ENCODE results near the gene ZDHHC24. TPM values are rescaled to one million over a fixed set of nuclear protein-coding genes. Genes with fewer than 3 reads are reported as not detected.

ZDHHC24 gene
- total RNA-seq, 2 donors from 2014 or later, result 10.9 to 16.5 TPM

GRCh38 chr11:66568124-66568916 is 22.5 kb upstream of the ZDHHC24 start, which contains the start of gene CTSF:
CTSF (minus strand) TSS chr11:66568606; CDS start chr11:66568486, 120 bp downstream.
- Histone ChIP-seq H3K4me1 (peaks cover 0 to 14% of the 10 kb centered on the region in 2 donors), H3K27ac (peak within 1 kb of the TSS; percentile 19 to 25), H3K4me3 (peak within 1 kb of the TSS; percentile 46 to 68), H3K9me3 (no peaks in the 10 kb centered on the region), H3K27me3 (no peaks in the 10 kb centered on the region), H3K36me3 (peaks cover 9% of the 10 kb centered on the region)
- peak; percentile 83 for DNase-seq (ENCODE audit: low spot score)
- TF ChIP-seq, protein P1, sequence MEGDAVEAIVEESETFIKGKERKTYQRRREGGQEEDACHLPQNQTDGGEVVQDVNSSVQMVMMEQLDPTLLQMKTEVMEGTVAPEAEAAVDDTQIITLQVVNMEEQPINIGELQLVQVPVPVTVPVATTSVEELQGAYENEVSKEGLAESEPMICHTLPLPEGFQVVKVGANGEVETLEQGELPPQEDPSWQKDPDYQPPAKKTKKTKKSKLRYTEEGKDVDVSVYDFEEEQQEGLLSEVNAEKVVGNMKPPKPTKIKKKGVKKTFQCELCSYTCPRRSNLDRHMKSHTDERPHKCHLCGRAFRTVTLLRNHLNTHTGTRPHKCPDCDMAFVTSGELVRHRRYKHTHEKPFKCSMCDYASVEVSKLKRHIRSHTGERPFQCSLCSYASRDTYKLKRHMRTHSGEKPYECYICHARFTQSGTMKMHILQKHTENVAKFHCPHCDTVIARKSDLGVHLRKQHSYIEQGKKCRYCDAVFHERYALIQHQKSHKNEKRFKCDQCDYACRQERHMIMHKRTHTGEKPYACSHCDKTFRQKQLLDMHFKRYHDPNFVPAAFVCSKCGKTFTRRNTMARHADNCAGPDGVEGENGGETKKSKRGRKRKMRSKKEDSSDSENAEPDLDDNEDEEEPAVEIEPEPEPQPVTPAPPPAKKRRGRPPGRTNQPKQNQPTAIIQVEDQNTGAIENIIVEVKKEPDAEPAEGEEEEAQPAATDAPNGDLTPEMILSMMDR (IDR thresholded peaks at IDR 0.05), result no peak

- Histone ChIP-seq H3K4me1 (peaks cover 0 to 14% of the 10 kb centered on the region in 2 donors), H3K36me3 (peaks cover 9% of the 10 kb centered on the region), H3K27me3 (no peaks in the 10 kb centered on the region), H3K4me3 (peak overlapping the region; percentile 46 to 68), H3K9me3 (no peaks in the 10 kb centered on the region), H3K27ac (peak overlapping the region in 1 of 2 donors; percentile 25)
- TF ChIP-seq, protein P1 (IDR thresholded peaks at IDR 0.05), result no peak
- DNase-seq (ENCODE audit: low spot score), result no peak
Observed at GRCh38 chr11:66567787-66568123, 21.9 kb upstream of the ZDHHC24 start.

DNA sequence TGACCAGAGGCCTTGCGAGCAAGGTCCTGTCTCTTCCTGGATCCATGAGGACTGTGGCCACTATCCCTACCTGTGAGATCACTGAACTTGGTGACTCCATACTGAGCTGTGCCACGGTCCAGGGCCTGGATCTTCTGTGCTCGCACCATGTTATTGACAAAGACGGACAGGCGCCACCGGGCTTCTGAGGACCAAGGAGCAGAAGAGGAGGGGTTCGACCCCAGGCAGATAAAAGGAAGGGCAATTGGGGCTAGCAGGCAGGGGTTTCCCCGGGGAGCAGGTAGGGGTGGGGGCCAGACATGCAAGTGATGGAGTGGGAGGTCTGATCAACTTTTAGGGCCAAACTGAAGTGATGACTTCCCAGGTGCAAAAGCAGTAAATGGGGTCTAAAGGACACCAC is 20.4 kb upstream of the ZDHHC24 start:
- H3K4me3 ChIP-seq, result no peak overlapping the region
- no peak for DNase-seq (ENCODE audit: low spot score)
- H3K9me3 ChIP-seq, result no peaks in the 10 kb centered on the region
- H3K36me3 ChIP-seq, result peaks cover 9% of the 10 kb centered on the region
- H3K27ac ChIP-seq, result no peak overlapping the region
- peaks cover 0 to 14% of the 10 kb centered on the region in 2 donors for H3K4me1 ChIP-seq
- no peaks in the 10 kb centered on the region for H3K27me3 ChIP-seq
- TF ChIP-seq, protein P1 (IDR thresholded peaks at IDR 0.05), result no peak

DNA sequence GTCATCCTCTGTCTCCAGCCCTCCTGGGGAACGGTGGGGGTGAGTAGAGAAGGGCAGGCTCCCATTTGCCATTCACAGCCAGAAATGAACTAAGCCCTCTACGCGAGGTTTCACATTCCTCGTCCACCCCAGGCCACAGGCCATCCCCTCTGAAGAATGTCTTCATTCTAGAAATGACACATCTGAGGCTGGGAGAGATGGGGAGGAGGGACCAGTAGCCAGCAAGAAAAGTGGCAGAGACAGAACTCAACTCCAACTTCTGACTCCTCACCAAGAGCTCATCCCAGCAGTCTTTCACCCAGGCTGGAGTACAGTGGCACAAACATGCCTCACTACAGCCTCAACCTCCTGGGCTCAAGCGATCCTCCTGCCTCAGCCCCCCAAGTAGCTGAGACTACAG is 19.1 kb upstream of the ZDHHC24 start:
- Histone ChIP-seq H3K4me3 (no peak overlapping the region), H3K36me3 (peaks cover 9% of the 10 kb centered on the region), H3K4me1 (peaks cover 0 to 14% of the 10 kb centered on the region in 2 donors), H3K27ac (no peak overlapping the region), H3K27me3 (no peaks in the 10 kb centered on the region), H3K9me3 (no peaks in the 10 kb centered on the region)
- TF ChIP-seq, protein P1 (IDR thresholded peaks at IDR 0.05), result no peak
- no peak for DNase-seq (ENCODE audit: low spot score)

- TF ChIP-seq, protein P1 (IDR thresholded peaks at IDR 0.05), result no peak
- peaks cover 9% of the 10 kb centered on the region for H3K36me3 ChIP-seq
- H3K27me3 ChIP-seq, result no peaks in the 10 kb centered on the region
- no peak overlapping the region for H3K4me3 ChIP-seq
- no peak overlapping the region for H3K27ac ChIP-seq
- H3K4me1 ChIP-seq, result peaks cover 0 to 14% of the 10 kb centered on the region in 2 donors
- no peak for DNase-seq (ENCODE audit: low spot score)
- H3K9me3 ChIP-seq, result no peaks in the 10 kb centered on the region
Observed at GRCh38 chr11:66564538-66564937, 18.7 kb upstream of the ZDHHC24 start.
